Pulmonary artery endothelial cell (primary cell): Measurements from ENCODE around the gene SCAMP2. TPM values are rescaled to one million over a fixed set of nuclear protein-coding genes. Genes with fewer than 3 reads are reported as not detected.
"Not testable (repeated sequence)": the region's sequence is repeated elsewhere in the genome, so short reads cannot be mapped to it uniquely, and the experiment has no call there.

Experiments
- DNase-seq: peaks from one replicate; pipeline ENCODE4 v3.0.0-alpha.2; 2011; ENCODE audit warnings: low read depth, low spot score
- total RNA-seq: library from RNA; depleted of rRNA; stranded (reverse); fragments of >200 nt; gene quantifications from 2 replicates; pipeline ENCODE4 v1.2.3, GENCODE V29; 2014

The SCAMP2 gene
- total RNA-seq, 1 donor from 2014 or later: 18.5 TPM

GRCh38 chr15:74890665-74890960, 17.4 kb upstream of the SCAMP2 start:
- no peak for DNase-seq

- DNase-seq: no peak
These were observed 16.9 kb upstream of the SCAMP2 start, which contains the start of gene MPI for GRCh38 chr15:74889883-74890664. Gene MPI (plus strand): TSS chr15:74890042. CDS start chr15:74890074, 32 bp downstream.

GRCh38 chr15:74889390-74889882, 16.3 kb upstream of the SCAMP2 start:
- no peak for DNase-seq

- no peak for DNase-seq
These were observed 15.6 kb upstream of the SCAMP2 start for GRCh38 chr15:74888716-74889115.

GRCh38 chr15:74887537-74888193, 14.5 kb upstream of the SCAMP2 start:
- DNase-seq: not testable (repeated sequence)

GRCh38 chr15:74885461-74885860, 12.3 kb upstream of the SCAMP2 start:
- no peak for DNase-seq

GRCh38 chr15:74884428-74885223, 11.5 kb upstream of the SCAMP2 start:
- no peak for DNase-seq

GRCh38 chr15:74882528-74882927, 9.4 kb upstream of the SCAMP2 start:
- no peak for DNase-seq

- DNase-seq: no peak
These were observed 5.1 kb upstream of the SCAMP2 start for GRCh38 chr15:74878273-74878672.

GRCh38 chr15:74873756-74874424, 725 bp upstream of the SCAMP2 start:
- DNase-seq: no peak

GRCh38 chr15:74872702-74873035, 496 bp downstream of the SCAMP2 start:
- no peak for DNase-seq

- DNase-seq: no peak
These were observed 2.5 kb downstream of the SCAMP2 start for GRCh38 chr15:74870436-74871215.

- no peak for DNase-seq
These were observed 3.3 kb downstream of the SCAMP2 start for GRCh38 chr15:74869726-74870407.

GRCh38 chr15:74869372-74869725, 3.8 kb downstream of the SCAMP2 start:
- no peak for DNase-seq

- DNase-seq: no peak
These were observed 5.1 kb downstream of the SCAMP2 start for GRCh38 chr15:74868059-74868458.

GRCh38 chr15:74867466-74868038, 5.6 kb downstream of the SCAMP2 start:
- DNase-seq: no peak

- DNase-seq: no peak
These were observed 7.1 kb downstream of the SCAMP2 start for GRCh38 chr15:74866090-74866489.

GRCh38 chr15:74865316-74865715, 7.8 kb downstream of the SCAMP2 start:
- DNase-seq: no peak

GRCh38 chr15:74864296-74864695, 8.9 kb downstream of the SCAMP2 start:
- DNase-seq: no peak
